ENCODE results near the gene DGKB.

DNA sequence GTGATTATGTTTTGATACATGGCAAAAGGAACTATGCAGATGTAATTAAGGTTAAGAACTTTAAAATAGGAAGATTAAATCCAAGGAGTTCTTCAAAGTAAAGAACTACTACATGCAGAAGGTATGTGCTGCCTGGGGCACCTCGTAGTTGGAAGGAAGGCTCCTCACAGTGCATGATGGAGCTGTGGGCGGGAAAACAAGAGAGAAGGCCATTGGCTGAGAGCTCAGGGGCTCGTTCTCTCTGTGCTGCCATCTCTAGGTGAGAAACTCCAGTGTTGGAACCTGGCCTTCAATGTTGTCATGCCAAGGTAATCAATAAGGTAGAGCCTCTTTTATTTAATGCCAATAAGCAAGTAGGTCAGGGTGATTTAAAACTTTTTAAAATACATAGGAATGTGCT lies 521.7 kb downstream of the DGKB start:
- TF ChIP-seq CTCF (IDR thresholded peaks at IDR 0.05; ENCODE audit: low read length) = no peak
- no peak for TF ChIP-seq EZH2 (optimal IDR thresholded peaks at IDR 0.05; ENCODE audit: low read depth, low read length)

Data from MM.1S (cell line).